Erythroblast (primary cell): ENCODE measurements around the gene KRTAP5-3.
"Not testable (repeated sequence)": the region's sequence is repeated elsewhere in the genome, so short reads cannot be mapped to it uniquely, and the experiment has no call there.

ENCODE experiments used
- DNase-seq, 2 experiments: peaks; one replicate each; lab custom pipeline; 2025; lab: John Stamatoyannopoulos, UW
- GATA1 ChIP-seq: IDR thresholded peaks from 2 replicates; pipeline ENCODE4 v1.6.1; 2011; ENCODE audit warnings: low read depth, mild to moderate bottlenecking, control low read depth, low read length, moderate library complexity
- POLR2A ChIP-seq: IDR thresholded peaks from 2 replicates; pipeline ENCODE4 v1.6.1; 2011; ENCODE audit warnings: mild to moderate bottlenecking, low read length

The KRTAP5-3 gene

GRCh38 chr11:1592628-1593027 lies 15.6 kb downstream of the KRTAP5-3 start:
- no peak for DNase-seq
- TF ChIP-seq GATA1 (no peak), POLR2A (no peak)

GRCh38 chr11:1589996-1590395 lies 18.3 kb downstream of the KRTAP5-3 start:
- TF ChIP-seq GATA1 (no peak), POLR2A (no peak)
- no peak for DNase-seq

GRCh38 chr11:1589191-1589963 lies 18.9 kb downstream of the KRTAP5-3 start:
- not testable (repeated sequence) for DNase-seq

- no peak for DNase-seq
- TF ChIP-seq POLR2A (no peak), GATA1 (no peak)
Observed at GRCh38 chr11:1586699-1587098, 21.6 kb downstream of the KRTAP5-3 start.

GRCh38 chr11:1584661-1585370 lies 23.4 kb downstream of the KRTAP5-3 start, which contains the start of gene KRTAP5-1:
KRTAP5-1 (minus strand) TSS chr11:1585283; CDS start chr11:1585249, 34 bp downstream.
- DNase-seq: not testable (repeated sequence)

- not testable (repeated sequence) for DNase-seq
Observed at GRCh38 chr11:1582909-1583308, 25.4 kb downstream of the KRTAP5-3 start.

GRCh38 chr11:1581976-1582375 lies 26.3 kb downstream of the KRTAP5-3 start:
- no peak for TF ChIP-seq POLR2A
- TF ChIP-seq GATA1: no peak
- no peak for DNase-seq

GRCh38 chr11:1576825-1577224 lies 31.4 kb downstream of the KRTAP5-3 start:
- no peak for TF ChIP-seq GATA1
- no peak for TF ChIP-seq POLR2A
- no peak for DNase-seq

- not testable (repeated sequence) for DNase-seq
Observed at GRCh38 chr11:1575756-1576155, 32.5 kb downstream of the KRTAP5-3 start.

- DNase-seq: no peak
- no peak for TF ChIP-seq GATA1
- TF ChIP-seq POLR2A: no peak
Observed at GRCh38 chr11:1574933-1575242, 33.4 kb downstream of the KRTAP5-3 start.

- DNase-seq: peak; percentile 43 to 75
- TF ChIP-seq GATA1 (no peak), POLR2A (no peak)
Observed at GRCh38 chr11:1574238-1574932, 33.9 kb downstream of the KRTAP5-3 start.

GRCh38 chr11:1573903-1574237 lies 34.4 kb downstream of the KRTAP5-3 start:
- no peak for DNase-seq
- no peak for TF ChIP-seq POLR2A
- no peak for TF ChIP-seq GATA1

- TF ChIP-seq GATA1 (no peak), POLR2A (no peak)
- peak in 1 of 2 experiments; percentile 26 for DNase-seq
Observed at GRCh38 chr11:1573077-1573902, 35.0 kb downstream of the KRTAP5-3 start.
